HCT116 (cell line): Measurements from ENCODE around the gene ITPKB.

ENCODE experiments used
- CEBPB ChIP-seq: IDR thresholded peaks from 2 replicates; pipeline ENCODE4 v1.6.1; 2012; ENCODE audit warnings: low read depth
- CTCF ChIP-seq, 3 experiments: fragments of 200-600 bp in 1 of 3; sonication (generic) in 1 of 3; IDR thresholded peaks in 2 of 3; conservative IDR thresholded peaks in 1 of 3; 2 replicates each; pipeline ENCODE4 v1.5.1; 2012 to 2017; ENCODE audit warnings: low read depth in 2 of 3, low read length in 2 of 3, antibody characterized with exemption in 1 of 3, borderline replicate concordance in 1 of 3, control low read depth in 1 of 3, mild to moderate bottlenecking in 1 of 3, mixed read lengths in 1 of 3, mixed run types in 1 of 3, moderate library complexity in 1 of 3; ENCODE audit not compliant: insufficient read depth in 1 of 3
- ELF1 ChIP-seq: IDR thresholded peaks from 2 replicates; pipeline ENCODE4 v1.6.1; 2012; ENCODE audit warnings: low read depth, borderline replicate concordance
- EZH2 ChIP-seq: fragments of 200-600 bp; sonication (generic); IDR thresholded peaks from 2 replicates; pipeline ENCODE4 v1.6.1; 2017; ENCODE audit warnings: antibody characterized with exemption, mixed run types
- EZH2phosphoT487 ChIP-seq: fragments of 200-600 bp; IDR thresholded peaks from 2 replicates; pipeline ENCODE4 v1.6.1; 2018; ENCODE audit warnings: antibody characterized with exemption, borderline replicate concordance
- FOSL1 ChIP-seq: IDR thresholded peaks from 2 replicates; pipeline ENCODE4 v1.6.1; 2012; ENCODE audit warnings: low read depth
- JUND ChIP-seq: IDR thresholded peaks from 2 replicates; pipeline ENCODE4 v1.6.1; 2012
- MAX ChIP-seq: IDR thresholded peaks from 2 replicates; pipeline ENCODE4 v1.6.1; 2012
- POLR2A ChIP-seq: IDR thresholded peaks from 2 replicates; pipeline ENCODE4 v1.7.0; 2011; ENCODE audit warnings: borderline replicate concordance; ENCODE audit not compliant: insufficient read depth, insufficient read length; ENCODE audit errors: extremely low read depth
- POLR2AphosphoS5 ChIP-seq: IDR thresholded peaks from 2 replicates; pipeline ENCODE4 v1.6.1; 2011; ENCODE audit warnings: mild to moderate bottlenecking, low read depth, low read length, moderate library complexity
- RAD21 ChIP-seq: IDR thresholded peaks from 2 replicates; pipeline ENCODE4 v1.6.1; 2012; ENCODE audit warnings: low read depth, mild to moderate bottlenecking
- REST ChIP-seq: IDR thresholded peaks from 2 replicates; pipeline ENCODE4 v1.6.1; 2012; ENCODE audit warnings: low read depth
- SIN3A ChIP-seq: IDR thresholded peaks from 2 replicates; pipeline ENCODE4 v1.6.1; 2012; ENCODE audit warnings: low read depth
- YY1 ChIP-seq: IDR thresholded peaks from 2 replicates; pipeline ENCODE4 v1.6.1; 2011; ENCODE audit warnings: low read length, low read depth, moderate library complexity, mild to moderate bottlenecking; ENCODE audit not compliant: insufficient replicate concordance; ENCODE audit errors: extremely low read depth

- TF ChIP-seq YY1 (no peak), POLR2A (no peak), EZH2phosphoT487 (no peak), POLR2AphosphoS5 (no peak), CTCF (IDR thresholded peaks at IDR 0.05 in 2 of 3, conservative IDR thresholded peaks at IDR 0.05 in 1 of 3; ENCODE audit: borderline replicate concordance in 1 of 3, insufficient read depth in 1 of 3, low read depth in 2 of 3, low read length in 2 of 3) (no peak), RAD21 (no peak), SIN3A (no peak), CEBPB (no peak), MAX (no peak), EZH2 (no peak), JUND (no peak), FOSL1 (no peak), ELF1 (no peak), REST (no peak)
These were observed 29.1 kb downstream of the ITPKB start for GRCh38 chr1:226709953-226710352.
